Stimulated activated CD8-positive, alpha-beta memory T cell treated with anti-CD3 and anti-CD28 coated beads, Interleukin-2, amount 100 ng/mL, for 1 hour (primary cell): ENCODE measurements around the gene ASIP.

Experiments used
- DNase-seq, 2 donors: peaks; one replicate each; pipeline ENCODE4 v3.0.0-alpha.2; 2020; ENCODE audit warnings: low read depth in 2 of 2

Gene ASIP

DNA sequence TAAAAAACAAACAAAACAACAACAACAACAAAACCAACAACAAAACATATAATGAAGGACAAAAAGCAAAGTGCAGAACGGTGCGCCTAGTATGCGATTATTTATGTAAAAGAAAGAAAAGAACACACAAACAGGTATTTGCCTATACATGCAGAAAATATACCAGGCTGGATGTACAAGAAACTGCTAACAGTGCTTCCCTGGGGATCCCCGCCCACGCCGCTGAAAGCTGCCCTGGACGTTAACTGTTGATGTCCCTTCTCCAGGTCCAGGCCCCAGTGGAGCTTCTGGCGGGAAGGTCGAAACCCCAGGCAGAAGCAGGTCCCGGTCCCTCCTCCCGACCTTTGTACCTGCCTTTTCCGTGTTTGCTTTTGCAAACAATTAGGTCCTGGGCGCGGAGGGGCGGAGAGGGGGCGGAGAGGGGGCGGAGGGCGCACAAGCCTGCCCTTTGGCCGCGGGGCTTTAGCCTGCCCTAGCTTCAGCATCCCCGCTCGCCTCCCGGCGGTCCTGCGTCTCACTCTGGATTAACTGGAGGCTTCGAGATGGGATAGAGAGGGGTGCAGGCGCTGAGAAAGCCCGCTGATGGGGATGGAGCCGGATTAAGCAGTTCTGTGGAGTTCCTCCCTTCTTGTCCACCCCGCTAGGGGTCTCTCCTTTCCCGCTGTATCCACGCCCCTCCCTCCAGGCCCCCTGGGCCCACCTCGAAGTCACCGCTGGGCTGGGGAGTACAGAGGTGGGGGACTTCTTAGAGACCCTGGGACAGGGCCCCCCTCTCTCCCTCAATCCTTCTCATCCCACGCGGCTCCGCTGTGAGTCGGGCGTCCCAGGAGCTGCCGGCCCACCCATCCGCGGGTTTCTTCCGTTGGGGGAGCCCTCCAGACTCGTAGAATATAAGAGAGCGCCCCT is 70.1 kb downstream of the ASIP start:
- no peak for DNase-seq

DNA sequence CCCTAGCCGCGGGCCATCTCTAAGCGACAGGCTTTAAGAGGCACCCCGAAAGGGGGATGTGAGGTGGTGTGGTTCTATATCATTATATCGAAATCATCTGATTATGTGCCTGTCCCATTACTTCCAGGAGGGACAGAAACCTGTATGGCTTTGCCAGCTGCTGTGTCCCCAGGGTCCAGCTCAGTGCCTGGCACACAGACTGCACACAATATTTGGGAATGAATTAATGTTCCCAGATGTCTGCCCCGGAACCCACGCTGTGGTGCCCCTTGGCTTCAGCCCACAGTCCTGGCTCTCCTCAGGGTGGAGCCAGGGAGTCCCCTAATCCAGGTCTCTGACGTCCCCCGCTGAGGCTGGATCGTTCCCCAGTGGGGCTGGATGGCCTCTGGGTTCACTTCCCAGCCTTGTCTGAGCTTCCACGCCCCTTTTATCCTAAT is 70.8 kb downstream of the ASIP start:
- DNase-seq: no peak

DNA sequence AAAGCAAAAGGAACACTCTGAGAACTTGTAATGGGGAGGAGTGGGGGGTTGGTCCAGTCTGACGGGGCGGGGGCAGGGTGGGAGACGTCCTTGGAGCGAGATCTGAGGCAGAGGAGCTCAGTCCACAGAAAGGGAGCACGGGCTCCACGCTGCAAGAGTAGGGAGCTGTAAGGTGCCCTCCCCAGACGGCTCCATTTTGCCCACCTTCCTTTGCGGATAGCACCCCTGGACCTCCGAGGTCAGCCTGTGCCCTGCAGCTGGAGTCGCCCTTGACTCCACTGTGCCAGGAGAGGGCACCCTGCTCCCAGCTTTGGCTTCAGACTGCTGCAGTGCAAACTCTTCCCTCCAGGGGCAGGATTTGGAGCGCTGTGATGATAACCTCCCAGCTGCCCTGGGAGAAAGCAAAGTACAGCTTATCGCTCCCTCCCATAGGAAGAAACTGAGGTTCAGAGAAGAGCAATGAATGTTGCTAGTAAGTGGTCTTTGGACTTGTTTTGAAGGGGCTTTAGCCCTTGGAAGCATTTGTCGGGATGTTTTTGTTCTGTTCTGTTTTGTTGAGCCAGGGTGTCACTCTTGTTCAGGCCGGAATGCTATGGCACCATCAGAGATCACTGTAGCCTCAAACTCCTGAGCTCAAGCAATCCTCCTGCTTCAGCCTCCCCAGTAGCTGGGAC is 71.5 kb downstream of the ASIP start:
- DNase-seq: peak; percentile 72 to 73

DNA sequence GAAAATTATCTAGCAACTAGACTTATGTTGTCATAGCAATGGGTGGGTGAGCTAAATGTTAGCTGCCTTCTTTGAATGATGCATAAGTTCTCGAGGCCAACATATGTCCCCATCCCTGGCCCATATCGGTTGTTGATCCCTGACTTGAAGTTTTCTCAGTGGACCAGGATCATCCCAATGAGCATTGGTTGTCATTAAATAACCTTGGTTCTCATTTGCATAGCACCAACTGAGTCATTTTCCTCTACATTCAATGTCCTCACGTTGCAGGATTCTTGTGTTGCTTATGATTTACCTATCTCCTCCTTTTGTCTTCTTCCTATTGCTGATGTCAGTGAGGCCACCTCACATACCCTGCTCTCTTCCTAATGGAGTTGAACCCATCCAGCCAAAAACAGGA is 74.0 kb downstream of the ASIP start:
- no peak for DNase-seq

DNA sequence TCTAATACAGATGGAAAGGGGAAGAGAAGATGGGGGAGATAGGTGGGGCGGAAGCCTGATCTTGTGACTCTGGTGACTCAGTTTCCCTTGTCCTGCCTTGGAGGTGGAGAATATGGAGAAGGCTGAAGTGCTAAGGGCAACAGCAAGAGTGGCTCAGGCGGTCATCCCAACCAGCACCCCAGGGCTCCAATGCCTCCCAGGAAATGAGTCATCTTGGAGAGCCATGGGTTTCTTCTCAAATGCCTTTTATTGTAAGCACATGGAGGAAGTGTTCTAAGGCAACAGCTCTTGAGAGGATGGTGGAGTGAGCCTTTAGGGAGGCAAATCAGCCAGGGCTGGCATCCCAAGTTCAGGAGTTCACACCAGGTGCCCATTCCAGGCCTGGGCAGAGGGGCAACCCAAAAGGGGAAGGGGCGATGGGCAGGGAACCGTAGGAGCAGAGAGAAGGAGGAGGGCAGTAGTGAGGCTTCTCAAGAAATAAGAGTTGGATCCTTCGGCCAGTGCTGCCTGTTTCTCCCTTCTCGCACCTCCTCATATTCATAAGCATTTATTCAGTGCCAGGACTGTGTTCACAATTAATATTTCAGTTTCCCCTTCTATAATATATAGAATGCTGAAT is 75.1 kb downstream of the ASIP start:
- DNase-seq: no peak
